Fibroblast of lung (primary cell): ENCODE data around the gene MYO18B.

Experiments used
- CTCF ChIP-seq, 2 donors: IDR thresholded peaks in 1 of 2; conservative IDR thresholded peaks in 1 of 2; 1 replicate in 1 of 2; 2 replicates in 1 of 2; pipeline ENCODE4 v1.5.1; 2011 to 2012; ENCODE audit warnings: low read length in 2 of 2, control low read depth in 1 of 2, inconsistent platforms in 1 of 2, low read depth in 1 of 2, mild to moderate bottlenecking in 1 of 2
- EZH2 ChIP-seq: IDR thresholded peaks from 2 replicates; pipeline ENCODE4 v1.5.1; 2012; ENCODE audit warnings: low read length, control low read depth, mild to moderate bottlenecking; ENCODE audit errors: missing control alignments

- TF ChIP-seq CTCF (conservative IDR thresholded peaks at IDR 0.05 in 1 of 2, IDR thresholded peaks at IDR 0.05 in 1 of 2; ENCODE audit: low read depth in 1 of 2, low read length in 2 of 2), result no peak
- no peak for TF ChIP-seq EZH2
These were observed 279.5 kb downstream of the MYO18B start for GRCh38 chr22:26021516-26021915.
